ENCODE measurements around the gene ASIC5. TPM values are rescaled to one million over a fixed set of nuclear protein-coding genes. Genes with fewer than 3 reads are reported as not detected.

The ASIC5 gene
- total RNA-seq, 1 experiment from 2014 or later = not detected

DNA sequence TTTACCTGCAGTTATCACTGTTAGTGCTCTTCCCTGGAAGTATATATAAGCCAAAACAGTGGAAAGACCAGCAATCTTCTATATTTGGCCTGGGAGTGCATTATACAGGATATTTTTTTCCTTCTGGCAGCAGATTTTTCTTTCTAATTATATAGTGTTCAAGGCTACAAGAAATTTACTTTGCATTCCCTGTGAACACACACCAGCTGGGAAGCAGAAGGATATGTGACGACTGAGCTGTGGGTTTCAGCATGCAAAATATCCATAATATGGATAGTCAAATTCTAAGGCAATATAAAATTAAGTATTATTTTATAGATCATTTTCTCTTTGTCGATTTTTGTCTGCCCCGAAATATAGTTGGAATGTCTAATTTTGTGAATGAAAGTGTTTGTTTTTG lies 76.1 kb downstream of the ASIC5 start:
- Histone ChIP-seq H3K4me1 (ENCODE audit: insufficient read depth, low read length) (no peaks in the 10 kb centered on the region), H3K9ac (ENCODE audit: extremely low read depth, insufficient read length, low read length) (no peak overlapping the region), H3K79me2 (ENCODE audit: insufficient read depth, low read length) (no peaks in the 10 kb centered on the region; the same call in 1 of the 2 replicates), H4K91ac (ENCODE audit: insufficient read length, low read depth, low read length) (no peak overlapping the region), H2AK5ac (ENCODE audit: insufficient read length, low read length) (no peak overlapping the region), H2AFZ (ENCODE audit: low read length) (no peak overlapping the region), H3T11ph (ENCODE audit: low read length) (no peak overlapping the region), H2BK12ac (ENCODE audit: insufficient read length, low read depth, low read length) (no peak overlapping the region), H3K9me3 (ENCODE audit: control insufficient read depth, low read depth, low read length) (no peaks in the 10 kb centered on the region), H3K79me1 (ENCODE audit: insufficient read depth, low read depth, low read length, poor library complexity, severe bottlenecking) (no peaks in the 10 kb centered on the region), H3K4ac (ENCODE audit: low read depth, low read length) (no peak overlapping the region), H4K5ac (ENCODE audit: insufficient read length, low read depth, low read length) (no peak overlapping the region), H3K18ac (ENCODE audit: insufficient read length, low read depth, low read length) (no peak overlapping the region), H4K8ac (replicated peaks; ENCODE audit: insufficient read length, low read depth, low read length) (no peak overlapping the region), H2BK120ac (ENCODE audit: low read depth, low read length, poor library complexity, severe bottlenecking) (no peak overlapping the region), H3K23me2 (ENCODE audit: insufficient read length, low read depth, low read length, poor library complexity, severe bottlenecking) (no peaks in the 10 kb centered on the region), H3K27me3 (ENCODE audit: insufficient read depth, low read length) (no peaks in the 10 kb centered on the region), H3K56ac (ENCODE audit: insufficient read length, low read depth, low read length) (no peak overlapping the region), H3K14ac (ENCODE audit: insufficient read depth, low read length) (no peak overlapping the region), H2BK15ac (ENCODE audit: low read depth, low read length) (no peak overlapping the region), H3K27ac (ENCODE audit: insufficient read length, low read depth, low read length) (no peak overlapping the region), H2BK20ac (ENCODE audit: low read depth, low read length, poor library complexity, severe bottlenecking) (no peak overlapping the region), H3K4me2 (ENCODE audit: insufficient read depth, insufficient read length, low read length) (no peak overlapping the region), H3K23ac (ENCODE audit: insufficient read length, low read depth, low read length) (no peak overlapping the region), H2BK5ac (ENCODE audit: insufficient read length, low read length) (no peak overlapping the region), H4K20me1 (ENCODE audit: control insufficient read depth, insufficient read depth, insufficient read length) (no peaks in the 10 kb centered on the region)
- TF ChIP-seq CTCF (conservative IDR thresholded peaks at IDR 0.05) = no peak
- H3K27ac Mint-ChIP-seq = no peak overlapping the region
- no peak overlapping the region for H3K4me3 Mint-ChIP-seq
- no peaks in the 10 kb centered on the region for H3K9me3 Mint-ChIP-seq
- DNase-seq = no peak
- WGBS (ENCODE audit: extremely low coverage, insufficient read length, low lambda C conversion rate) = no CpG with 5 or more reads among the region's 3 CpGs
- no peaks in the 10 kb centered on the region for H3K36me3 Mint-ChIP-seq (ENCODE audit: insufficient read depth in 1 of 3, low read depth in 3 of 3)
- H3K4me1 Mint-ChIP-seq = no peaks in the 10 kb centered on the region
- H3K27me3 Mint-ChIP-seq (ENCODE audit: low read depth) = no peaks in the 10 kb centered on the region; the same call in 1 of the 2 replicates
